IPS DF 19.7 (cell line): Measurements from ENCODE around the gene GPR75.
A peak's percentile ranks its signal among the peaks of the same experiment; 100 is the strongest.

ENCODE experiments used
- DNase-seq: peaks from one replicate; pipeline ENCODE4 v3.0.0-alpha.2; 2013; ENCODE audit warnings: low read depth, low spot score

GPR75 gene

GRCh38 chr2:53859206-53860181 lies at the start of gene GPR75:
TSS of gene GPR75 (minus strand) at chr2:53859967. CDS start at chr2:53854756, 5,211 bp downstream.
- peak; percentile 3 for DNase-seq

- DNase-seq: no peak
Measured at GRCh38 chr2:53907582-53907981, 47.8 kb upstream of the GPR75 start.

- no peak for DNase-seq
Measured at GRCh38 chr2:53905396-53905795, 45.6 kb upstream of the GPR75 start.

- no peak for DNase-seq
Measured at GRCh38 chr2:53903011-53903410, 43.2 kb upstream of the GPR75 start.

- no peak for DNase-seq
Measured at GRCh38 chr2:53901192-53901591, 41.4 kb upstream of the GPR75 start.

GRCh38 chr2:53896864-53897263 lies 37.1 kb upstream of the GPR75 start:
- DNase-seq: no peak

GRCh38 chr2:53886406-53887280 lies 26.9 kb upstream of the GPR75 start:
- no peak for DNase-seq

- DNase-seq: no peak
Measured at GRCh38 chr2:53884883-53885282, 25.1 kb upstream of the GPR75 start.

GRCh38 chr2:53881986-53882385 lies 22.2 kb upstream of the GPR75 start:
- no peak for DNase-seq

GRCh38 chr2:53881360-53881759 lies 21.6 kb upstream of the GPR75 start:
- DNase-seq: no peak

- DNase-seq: no peak
Measured at GRCh38 chr2:53880756-53881155, 21.0 kb upstream of the GPR75 start.

GRCh38 chr2:53877556-53877955 lies 17.8 kb upstream of the GPR75 start:
- no peak for DNase-seq

GRCh38 chr2:53877112-53877511 lies 17.3 kb upstream of the GPR75 start:
- no peak for DNase-seq

- DNase-seq: no peak
Measured at GRCh38 chr2:53874401-53874950, 14.7 kb upstream of the GPR75 start.

GRCh38 chr2:53867773-53868172 lies 8.0 kb upstream of the GPR75 start:
- DNase-seq: no peak

GRCh38 chr2:53867169-53867568 lies 7.4 kb upstream of the GPR75 start:
- DNase-seq: no peak

- DNase-seq: no peak
Measured at GRCh38 chr2:53865962-53866361, 6.2 kb upstream of the GPR75 start.

GRCh38 chr2:53865264-53865663 lies 5.5 kb upstream of the GPR75 start:
- DNase-seq: no peak

GRCh38 chr2:53863538-53864227 lies 3.9 kb upstream of the GPR75 start:
- no peak for DNase-seq

GRCh38 chr2:53861824-53862223 lies 2.1 kb upstream of the GPR75 start:
- no peak for DNase-seq

GRCh38 chr2:53856272-53856671 lies 3.5 kb downstream of the GPR75 start:
- DNase-seq: no peak
